ENCODE data around the gene CCND1. TPM values are rescaled to one million over a fixed set of nuclear protein-coding genes. Genes with fewer than 3 reads are reported as not detected.
A peak's percentile ranks its signal among the peaks of the same experiment; 100 is the strongest.

CCND1 gene
- total RNA-seq, 1 experiment from 2014 or later = 868 TPM

DNA sequence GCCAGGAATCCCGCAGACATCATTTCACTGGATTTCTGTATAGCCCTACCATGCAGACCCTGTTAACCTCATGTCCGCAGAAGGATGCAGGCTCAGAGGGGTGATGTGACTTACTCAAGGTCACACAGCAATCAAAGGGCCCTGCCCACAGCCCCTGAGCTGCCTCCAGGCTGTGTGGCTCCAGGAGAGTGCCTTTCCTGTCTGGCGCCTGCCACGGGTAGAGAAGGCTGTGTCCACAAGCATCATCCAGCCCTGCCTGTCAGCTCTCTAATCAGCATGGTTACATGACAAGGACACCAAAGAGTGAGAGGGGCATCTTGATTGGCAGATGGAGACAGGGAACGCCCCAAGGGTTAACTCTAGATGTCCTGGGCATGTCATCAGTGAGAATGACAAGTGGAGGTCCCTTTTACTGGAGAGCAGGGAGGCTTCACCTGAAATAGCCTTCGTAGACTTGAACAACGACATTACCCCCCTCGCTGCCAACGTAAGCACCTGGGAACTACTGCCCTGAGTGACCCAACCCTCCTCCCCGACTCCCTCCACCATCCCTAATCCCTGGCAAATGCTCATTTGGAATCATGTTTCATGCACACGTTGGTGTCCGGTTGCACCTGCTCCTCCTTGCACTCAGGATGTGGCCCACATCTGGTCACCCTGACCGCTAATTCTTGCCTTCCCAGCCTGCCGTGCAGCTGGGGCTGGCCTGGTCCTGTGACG lies 56.0 kb downstream of the CCND1 start:
- TF ChIP-seq EZH2phosphoT487 (IDR thresholded peaks at IDR 0.05; ENCODE audit: borderline replicate concordance, low read length) (no peak), EZH2 (IDR thresholded peaks at IDR 0.05; ENCODE audit: low read length, unreplicated experiment) (no peak)
- TF ChIP-seq, protein P1, sequence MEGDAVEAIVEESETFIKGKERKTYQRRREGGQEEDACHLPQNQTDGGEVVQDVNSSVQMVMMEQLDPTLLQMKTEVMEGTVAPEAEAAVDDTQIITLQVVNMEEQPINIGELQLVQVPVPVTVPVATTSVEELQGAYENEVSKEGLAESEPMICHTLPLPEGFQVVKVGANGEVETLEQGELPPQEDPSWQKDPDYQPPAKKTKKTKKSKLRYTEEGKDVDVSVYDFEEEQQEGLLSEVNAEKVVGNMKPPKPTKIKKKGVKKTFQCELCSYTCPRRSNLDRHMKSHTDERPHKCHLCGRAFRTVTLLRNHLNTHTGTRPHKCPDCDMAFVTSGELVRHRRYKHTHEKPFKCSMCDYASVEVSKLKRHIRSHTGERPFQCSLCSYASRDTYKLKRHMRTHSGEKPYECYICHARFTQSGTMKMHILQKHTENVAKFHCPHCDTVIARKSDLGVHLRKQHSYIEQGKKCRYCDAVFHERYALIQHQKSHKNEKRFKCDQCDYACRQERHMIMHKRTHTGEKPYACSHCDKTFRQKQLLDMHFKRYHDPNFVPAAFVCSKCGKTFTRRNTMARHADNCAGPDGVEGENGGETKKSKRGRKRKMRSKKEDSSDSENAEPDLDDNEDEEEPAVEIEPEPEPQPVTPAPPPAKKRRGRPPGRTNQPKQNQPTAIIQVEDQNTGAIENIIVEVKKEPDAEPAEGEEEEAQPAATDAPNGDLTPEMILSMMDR (conservative IDR thresholded peaks at IDR 0.05; ENCODE audit: low read depth, low read length) = no peak
- Histone ChIP-seq H3F3A (ENCODE audit: low read length, unreplicated experiment) (no peaks in the 10 kb centered on the region), H3K4me3 (ENCODE audit: low read length) (no peak overlapping the region), H3K4me2 (ENCODE audit: low read length) (no peak overlapping the region), H3K9me3 (ENCODE audit: low read length) (no peaks in the 10 kb centered on the region), H3K4me1 (ENCODE audit: insufficient read depth, low read length) (peaks cover 19% of the 10 kb centered on the region), H3K36me3 (ENCODE audit: low read depth, low read length) (no peaks in the 10 kb centered on the region), H4K20me1 (ENCODE audit: low read length) (no peaks in the 10 kb centered on the region), H2AFZ (ENCODE audit: low read length) (no peak overlapping the region), H3K27me3 (ENCODE audit: low read length) (no peaks in the 10 kb centered on the region), H3K9me2 (replicated peaks; ENCODE audit: low read length) (no peaks in the 10 kb centered on the region), H3K27ac (ENCODE audit: low read length) (no peak overlapping the region), H3K9ac (ENCODE audit: low read length) (no peak overlapping the region), H3K79me2 (ENCODE audit: low read length) (no peaks in the 10 kb centered on the region)
- intact Hi-C loops (cut with micrococcal nuclease) = no loop called here
- DNase-seq (peak; percentile 53), ATAC-seq (peak; percentile 57)
- ChIA-PET POLR2A (ENCODE audit: unreplicated experiment) (no interaction called here), CTCF (interaction anchor here (0.6 kb wide), 2 partner anchors 15 to 26 kb away, joined by 4 read pairs; no protein-coding TSS in a partner anchor)
- BruUV-seq (replicated peaks) = no TSS peak

DNA sequence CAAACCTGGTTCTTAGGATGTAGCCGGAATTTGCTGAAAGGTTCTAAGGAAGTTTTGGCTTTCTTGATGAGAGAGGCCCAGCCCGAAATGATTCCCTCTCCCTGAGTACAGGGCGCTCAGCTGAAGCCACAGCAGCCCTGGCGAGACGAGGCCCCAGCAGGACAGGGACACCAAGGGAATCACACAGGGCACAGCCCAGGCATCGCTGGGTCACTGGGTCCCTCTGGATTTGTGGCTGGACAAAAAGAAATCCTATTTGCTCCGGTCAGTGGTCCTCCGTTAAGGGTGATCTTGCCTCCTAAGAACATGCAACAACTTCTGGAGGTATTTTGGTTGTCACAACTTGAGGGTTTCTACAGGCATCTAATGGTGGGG lies 56.5 kb downstream of the CCND1 start:
- no peaks in the 10 kb centered on the region for H3K27me3 ChIP-seq (ENCODE audit: low read length)
- H3K79me2 ChIP-seq (ENCODE audit: low read length) = no peaks in the 10 kb centered on the region
- ChIA-PET CTCF (no interaction called here), POLR2A (ENCODE audit: unreplicated experiment) (no interaction called here)
- H3K27ac ChIP-seq (ENCODE audit: low read length) = no peak overlapping the region
- no peak overlapping the region for H3K4me2 ChIP-seq (ENCODE audit: low read length)
- H3K4me1 ChIP-seq (ENCODE audit: insufficient read depth, low read length) = peaks cover 19% of the 10 kb centered on the region
- intact Hi-C loops (cut with micrococcal nuclease) = no loop called here
- no peaks in the 10 kb centered on the region for H3F3A ChIP-seq (ENCODE audit: low read length, unreplicated experiment)
- no peaks in the 10 kb centered on the region for H3K9me3 ChIP-seq (ENCODE audit: low read length)
- TF ChIP-seq, protein P1 (conservative IDR thresholded peaks at IDR 0.05; ENCODE audit: low read depth, low read length) = no peak
- no peak for TF ChIP-seq EZH2 (IDR thresholded peaks at IDR 0.05; ENCODE audit: low read length, unreplicated experiment)
- H3K9ac ChIP-seq (ENCODE audit: low read length) = no peak overlapping the region
- H3K9me2 ChIP-seq (replicated peaks; ENCODE audit: low read length) = no peaks in the 10 kb centered on the region
- BruUV-seq (replicated peaks) = no TSS peak
- ATAC-seq = no peak
- H4K20me1 ChIP-seq (ENCODE audit: low read length) = no peaks in the 10 kb centered on the region
- DNase-seq = no peak
- H3K4me3 ChIP-seq (ENCODE audit: low read length) = no peak overlapping the region
- H2AFZ ChIP-seq (ENCODE audit: low read length) = no peak overlapping the region
- H3K36me3 ChIP-seq (ENCODE audit: low read depth, low read length) = no peaks in the 10 kb centered on the region

DNA sequence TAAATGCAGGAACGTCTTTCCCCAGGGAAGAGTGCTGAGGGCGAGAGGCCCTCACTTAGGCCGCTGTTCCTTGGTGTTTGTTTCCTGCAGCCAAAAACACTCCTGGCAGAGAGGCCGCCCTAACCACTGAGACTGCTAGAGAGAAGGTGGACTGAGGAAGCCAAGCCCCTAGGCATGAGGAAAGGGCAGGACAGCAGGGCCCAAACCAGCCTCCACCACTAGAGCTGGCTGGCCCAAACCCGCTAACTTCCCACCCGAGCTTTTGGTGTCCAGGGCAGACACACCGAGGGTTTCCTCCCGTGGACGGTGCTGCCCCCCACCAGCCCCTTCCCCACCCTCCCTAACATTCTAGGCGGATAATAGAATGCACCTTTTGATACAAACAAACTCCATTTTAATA lies 56.9 kb downstream of the CCND1 start:
- no peak overlapping the region for H3K27ac ChIP-seq (ENCODE audit: low read length)
- H3K4me3 ChIP-seq (ENCODE audit: low read length) = no peak overlapping the region
- H3K9me2 ChIP-seq (replicated peaks; ENCODE audit: low read length) = no peaks in the 10 kb centered on the region
- no peaks in the 10 kb centered on the region for H3K9me3 ChIP-seq (ENCODE audit: low read length)
- no peaks in the 10 kb centered on the region for H3K27me3 ChIP-seq (ENCODE audit: low read length)
- POLR2A ChIA-PET (ENCODE audit: unreplicated experiment) = no interaction called here
- intact Hi-C loops (cut with micrococcal nuclease) = no loop called here
- no peaks in the 10 kb centered on the region for H4K20me1 ChIP-seq (ENCODE audit: low read length)
- no peak overlapping the region for H2AFZ ChIP-seq (ENCODE audit: low read length)
- no peaks in the 10 kb centered on the region for H3K36me3 ChIP-seq (ENCODE audit: low read depth, low read length)
- no TSS peak for BruUV-seq (replicated peaks)
- H3K4me2 ChIP-seq (ENCODE audit: low read length) = no peak overlapping the region
- H3F3A ChIP-seq (ENCODE audit: low read length, unreplicated experiment) = no peaks in the 10 kb centered on the region
- H3K79me2 ChIP-seq (ENCODE audit: low read length) = no peaks in the 10 kb centered on the region
- CTCF ChIA-PET = no interaction called here
- peaks cover 19% of the 10 kb centered on the region for H3K4me1 ChIP-seq (ENCODE audit: insufficient read depth, low read length)
- ATAC-seq (no peak), DNase-seq (no peak)
- no peak for TF ChIP-seq EZH2 (IDR thresholded peaks at IDR 0.05; ENCODE audit: low read length, unreplicated experiment)
- no peak overlapping the region for H3K9ac ChIP-seq (ENCODE audit: low read length)

All from PC-3 (cell line).